Measurements from ENCODE around the gene NKX1-2. TPM values are rescaled to one million over a fixed set of nuclear protein-coding genes. Genes with fewer than 3 reads are reported as not detected.

The NKX1-2 gene
- total RNA-seq (2014; rRNA removed; shearing (Covaris generic)), result 0.05 TPM in 1 of 2 replicates, not detected in the other
- not detected in 2 replicates for polyA plus RNA-seq (2015; cell fraction: cytosol; rRNA removed)
- 0.07 and 0.08 TPM in 2 replicates for polyA plus RNA-seq (2015; cell fraction: nucleus; rRNA removed)

DNA sequence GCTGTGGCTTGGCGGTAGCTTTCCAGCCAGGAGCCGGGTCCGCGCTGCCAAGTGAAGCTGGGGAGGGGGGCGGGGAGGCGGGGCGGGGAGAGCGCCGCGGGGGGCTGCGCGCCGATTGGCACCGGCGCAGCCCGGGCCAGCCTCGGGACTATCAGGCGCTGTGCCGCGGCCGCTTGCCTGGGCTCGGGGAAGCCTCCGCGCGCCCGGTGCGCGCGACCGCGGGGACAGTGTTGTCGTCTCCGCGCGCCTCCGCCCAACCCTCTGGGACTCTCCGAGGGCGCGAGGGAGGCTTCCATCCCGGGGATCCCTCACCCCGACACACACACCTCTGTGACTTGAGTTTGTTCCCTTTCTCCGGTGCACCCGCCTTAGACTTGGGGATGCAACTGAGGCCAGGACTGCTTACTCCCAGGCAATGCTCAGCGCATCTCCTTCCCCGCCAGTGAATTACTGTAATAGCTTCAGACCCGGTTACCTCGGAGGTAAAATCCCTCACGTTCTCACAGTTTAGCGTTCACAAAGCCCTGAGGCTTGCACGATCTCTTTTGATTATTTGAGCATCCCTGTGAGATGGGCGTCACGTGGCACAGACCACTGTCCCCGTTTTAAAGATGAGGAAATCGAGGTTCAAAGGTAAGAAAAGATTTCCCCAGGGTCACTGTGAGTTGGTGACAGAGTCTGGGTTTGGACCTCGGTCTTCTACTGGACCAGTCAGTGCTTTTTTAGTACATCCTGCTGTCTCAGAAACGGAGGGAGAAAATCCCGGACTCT, at the start of gene NKX1-2:
NKX1-2 (minus strand) TSS at position 24 of the 771 bp plus-strand sequence. CDS start 92 bp downstream, outside the sequence.
- no peak for DNase-seq (ENCODE audit: low read depth)

DNA sequence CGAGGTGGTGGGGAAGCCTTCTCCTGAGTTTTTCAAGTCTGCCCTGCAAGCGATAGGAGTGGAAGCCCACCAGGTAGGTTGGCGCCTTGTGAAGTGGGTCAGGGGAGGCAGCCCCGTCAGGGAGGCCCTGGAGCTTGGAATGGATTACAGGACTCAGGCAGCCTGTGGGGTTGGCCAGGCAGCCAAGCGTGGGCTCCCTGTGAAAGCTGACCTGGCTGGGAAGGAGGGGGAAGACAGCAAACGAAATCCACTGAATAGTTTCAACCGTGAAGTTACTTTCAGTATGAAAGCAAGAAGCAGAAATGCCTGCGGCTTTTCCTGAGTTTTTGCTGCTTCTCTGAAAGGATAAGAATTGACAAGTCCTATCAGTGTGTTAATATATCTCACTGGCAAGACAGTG, 48.2 kb upstream of the NKX1-2 start:
- DNase-seq (ENCODE audit: low read depth), result no peak

DNA sequence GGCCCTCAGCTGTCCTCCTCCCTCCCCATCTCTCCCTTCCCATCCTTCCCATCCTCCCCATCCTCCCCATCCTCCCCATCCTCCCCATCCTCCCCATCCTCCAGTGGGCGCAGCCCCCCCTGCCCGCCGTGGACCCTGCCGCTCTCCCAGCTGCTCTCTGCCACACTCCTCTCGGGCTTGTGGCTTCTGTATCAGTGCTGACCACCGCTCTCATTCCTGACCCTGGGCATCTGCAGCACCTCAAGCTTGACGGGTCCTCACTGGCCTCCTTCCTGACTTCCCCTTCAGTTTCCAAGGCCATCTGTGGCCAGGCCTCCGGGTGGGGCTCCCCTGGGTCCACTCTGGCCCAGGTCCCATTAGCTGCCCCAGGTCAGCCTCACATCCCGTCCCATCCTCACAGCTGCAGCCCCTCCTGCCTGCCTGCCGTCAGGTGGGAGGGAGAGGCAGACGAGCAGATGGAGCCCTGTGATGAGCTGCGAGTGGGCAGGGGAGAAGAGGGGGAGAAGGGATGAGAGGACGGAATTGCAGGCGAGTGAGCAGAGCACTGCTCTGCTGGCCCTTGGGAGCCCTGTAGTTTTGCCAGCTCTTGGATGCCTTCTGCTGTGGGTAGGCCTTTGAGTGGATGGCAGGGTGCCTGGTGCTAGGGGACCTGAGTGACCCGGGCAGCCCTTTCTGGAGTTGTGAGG, 47.5 kb upstream of the NKX1-2 start:
- no peak for DNase-seq (ENCODE audit: low read depth)

DNA sequence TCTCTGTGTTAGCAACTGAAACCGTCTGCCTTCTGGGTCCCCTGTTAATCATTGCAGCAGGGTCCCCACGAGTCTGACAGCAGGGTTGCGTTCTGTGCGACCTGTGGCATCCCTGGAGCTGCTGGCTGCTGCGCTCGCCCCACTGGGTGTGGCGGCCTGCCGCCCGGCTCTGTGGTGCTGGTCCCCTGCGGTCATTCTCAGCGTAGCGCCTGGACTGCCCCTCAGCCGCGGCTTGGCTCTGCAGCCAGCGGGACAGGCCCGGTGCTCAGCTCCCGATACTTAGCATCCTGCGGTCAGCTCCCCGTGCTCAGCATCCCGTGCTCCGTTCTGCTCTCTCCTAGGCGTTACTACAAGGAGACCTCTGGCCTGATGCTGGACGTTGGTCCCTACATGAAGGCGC, 46.8 kb upstream of the NKX1-2 start:
- DNase-seq (ENCODE audit: low read depth), result no peak

DNA sequence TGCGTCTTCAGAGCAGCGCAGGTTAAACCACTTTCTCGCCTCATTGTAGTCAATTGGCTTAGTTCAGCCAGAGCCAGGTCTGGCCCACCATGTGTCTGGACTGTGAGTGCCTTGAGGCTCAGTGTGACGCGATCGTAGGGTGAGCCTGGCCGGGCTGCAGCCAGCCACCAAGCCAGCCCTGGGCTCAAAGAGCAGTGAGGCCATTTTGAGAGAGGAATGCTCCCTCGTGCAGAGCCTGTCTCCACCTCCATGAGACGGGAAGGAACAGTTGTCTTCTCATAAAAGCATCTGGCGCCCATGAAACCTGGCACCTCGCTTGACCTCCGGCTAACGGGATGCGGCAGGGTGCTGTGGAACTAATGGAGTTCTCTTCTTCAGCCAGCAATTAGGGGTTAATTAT, 46.3 kb upstream of the NKX1-2 start:
- no peak for DNase-seq (ENCODE audit: low read depth)

DNA sequence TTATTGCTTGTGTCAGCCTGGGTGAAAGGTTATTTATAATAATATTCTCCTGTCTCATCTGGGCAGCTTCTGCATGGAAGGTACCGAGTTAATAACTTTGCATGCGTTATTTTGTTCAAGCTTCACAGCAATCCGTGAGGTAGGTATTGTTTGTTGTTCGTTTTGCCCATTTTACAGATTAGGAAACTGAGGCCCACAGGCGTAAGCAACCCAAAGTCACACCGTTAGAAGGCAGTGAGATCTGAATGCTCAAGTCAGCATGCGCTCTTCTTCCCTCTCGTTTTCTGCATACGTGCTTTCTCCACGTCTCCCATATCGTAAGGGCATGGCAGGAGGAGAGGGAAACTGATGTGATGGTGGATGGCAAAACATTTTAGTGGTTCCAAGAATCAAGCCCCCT, 45.9 kb upstream of the NKX1-2 start:
- DNase-seq (ENCODE audit: low read depth), result no peak

DNA sequence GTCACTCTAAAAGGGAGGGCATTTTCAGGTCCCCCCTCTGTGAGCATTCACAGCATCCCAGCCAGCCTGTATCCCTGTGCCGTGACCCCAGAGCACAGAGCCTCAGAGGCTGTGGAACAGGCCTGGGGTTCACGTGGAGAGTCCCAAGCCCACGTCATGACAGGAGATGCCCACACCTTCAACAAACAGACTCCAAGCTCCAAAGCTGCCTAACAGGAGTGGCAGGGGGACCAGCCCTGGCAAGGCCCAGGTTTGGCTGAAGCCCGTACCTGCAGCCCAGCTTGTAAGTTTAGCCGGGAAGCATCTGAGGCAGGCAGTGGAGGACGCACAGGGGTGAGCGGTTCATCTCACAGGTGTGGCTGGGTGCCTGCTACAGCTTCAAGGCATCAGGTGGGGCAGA, 45.3 kb upstream of the NKX1-2 start:
- DNase-seq (ENCODE audit: low read depth), result no peak

DNA sequence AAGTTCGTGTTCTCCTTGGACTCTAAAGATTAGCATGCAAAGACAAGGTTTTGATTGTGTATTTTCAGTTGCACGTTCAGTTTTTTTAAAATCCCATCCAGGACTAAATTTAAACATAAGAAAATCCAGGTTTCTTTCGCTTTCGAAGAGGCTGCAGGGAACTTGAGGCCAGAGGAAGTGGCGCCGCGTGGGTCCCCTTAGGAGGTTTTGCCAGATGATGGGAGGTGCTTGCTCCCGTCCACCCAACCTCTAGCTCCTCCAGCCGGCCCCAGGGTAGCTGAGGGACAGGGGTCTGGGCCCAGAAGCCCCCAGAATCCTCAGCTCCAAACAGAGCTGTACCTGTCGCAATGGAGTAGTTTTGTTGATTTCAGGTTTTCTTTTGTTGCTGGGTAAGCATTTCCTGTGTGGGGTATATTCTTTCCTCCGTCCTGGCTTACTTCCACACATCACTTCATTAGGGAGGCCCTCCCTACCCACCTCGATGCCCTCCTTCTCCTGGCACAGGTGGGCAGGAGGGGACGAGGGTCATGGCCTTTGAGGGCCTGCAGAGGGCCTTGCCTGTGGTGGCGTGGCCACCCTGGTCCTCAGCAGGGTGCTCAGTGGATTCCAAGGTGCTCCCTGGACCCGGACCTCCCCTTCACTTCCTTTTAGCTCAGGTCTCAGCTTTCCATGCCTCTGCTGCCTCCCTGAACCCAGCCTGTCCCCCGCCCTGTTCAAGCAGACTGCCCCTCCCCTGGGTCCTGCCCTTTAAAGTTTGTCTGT, 44.4 kb upstream of the NKX1-2 start:
- no peak for DNase-seq (ENCODE audit: low read depth)

DNA sequence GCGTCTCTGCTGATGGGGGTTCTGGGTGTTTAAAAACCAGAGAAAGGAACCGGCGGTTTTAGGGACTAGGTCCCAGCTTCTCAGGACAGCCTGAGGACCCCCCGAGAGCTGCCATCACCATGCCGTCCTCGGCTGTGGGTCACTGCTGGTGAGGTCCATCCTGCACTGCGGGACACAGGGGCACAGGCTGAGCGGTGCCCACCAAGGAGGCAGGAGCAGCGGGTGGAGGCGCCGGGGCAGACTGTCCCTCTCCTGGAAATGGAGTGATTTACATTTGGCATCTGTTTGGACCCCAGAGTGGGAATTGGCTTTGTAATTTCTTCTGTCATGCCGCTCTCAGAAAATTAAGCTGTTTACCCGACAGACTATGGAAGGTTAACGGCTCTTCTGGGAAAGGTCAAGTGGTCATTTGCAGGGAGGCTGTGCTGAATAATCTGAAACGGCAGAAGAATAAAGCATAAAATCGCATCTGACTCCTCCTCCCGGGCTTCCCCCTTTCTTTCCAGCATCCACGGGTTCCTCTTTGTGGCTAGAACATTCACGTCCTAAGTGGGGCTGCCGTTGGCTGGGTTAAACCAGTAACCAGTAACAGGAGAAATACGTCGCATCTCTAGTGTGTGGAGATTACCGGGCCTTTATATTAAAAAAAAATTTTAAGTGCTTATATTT, 43.5 kb upstream of the NKX1-2 start:
- no peak for DNase-seq (ENCODE audit: low read depth)

DNA sequence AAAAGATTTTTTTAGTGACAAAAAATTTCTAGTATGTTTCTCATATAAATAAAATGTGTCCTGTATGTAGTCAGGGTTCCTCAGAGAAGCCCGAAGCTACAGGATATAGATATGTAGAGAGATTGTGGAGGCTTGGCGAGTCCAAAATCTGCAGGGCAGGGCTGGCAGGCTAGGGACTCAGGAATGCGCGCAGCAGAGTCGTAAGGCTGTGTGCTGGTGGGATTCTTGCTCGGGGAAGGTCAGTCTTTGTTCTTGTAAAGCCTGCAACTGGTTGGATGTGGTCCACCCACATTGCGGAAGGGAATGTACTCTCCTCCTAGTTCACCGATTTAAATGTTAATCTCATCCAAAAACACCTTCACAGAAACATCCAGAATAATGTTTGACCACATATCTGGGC, 42.4 kb upstream of the NKX1-2 start:
- DNase-seq (ENCODE audit: low read depth), result no peak

DNA sequence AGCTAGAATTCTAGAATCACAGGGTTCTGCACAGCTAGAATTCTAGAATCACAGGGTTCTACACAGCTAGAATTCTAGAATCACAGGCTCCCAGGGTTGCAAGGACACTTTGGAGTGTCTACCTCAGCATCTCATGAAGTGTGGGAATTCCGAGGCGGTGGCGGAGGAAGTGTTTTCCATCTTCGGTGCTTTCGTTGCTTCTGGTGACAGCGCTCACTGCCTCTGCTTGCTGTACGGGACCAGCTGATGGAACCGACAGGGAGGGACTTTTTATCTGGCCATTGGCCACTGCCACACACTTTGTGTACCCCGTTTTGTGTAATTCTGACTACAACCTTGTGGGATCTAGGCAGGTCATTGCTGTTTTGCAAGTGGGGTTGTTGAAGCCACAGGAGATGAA, 41.3 kb upstream of the NKX1-2 start:
- DNase-seq (ENCODE audit: low read depth), result no peak

DNA sequence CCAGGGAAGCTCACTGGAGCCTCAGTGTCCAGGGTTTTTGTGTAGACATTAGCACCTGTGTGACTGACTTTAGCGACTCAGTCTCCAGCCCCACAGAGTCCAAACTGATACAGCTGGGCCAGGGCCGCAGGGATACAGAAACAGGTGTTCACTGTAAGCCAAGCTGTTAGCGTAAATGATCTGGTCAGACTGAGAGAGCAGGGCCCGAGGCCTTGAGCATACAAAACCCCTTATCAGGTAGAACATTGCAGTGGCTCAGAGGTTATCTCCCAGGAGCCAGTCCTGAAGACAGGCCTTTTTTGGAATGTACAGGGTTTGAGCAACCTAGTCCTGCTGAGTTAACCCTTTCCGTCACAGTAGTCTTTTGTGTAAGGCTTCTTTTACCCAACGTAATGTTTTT, 36.8 kb upstream of the NKX1-2 start:
- no peak for DNase-seq (ENCODE audit: low read depth)

DNA sequence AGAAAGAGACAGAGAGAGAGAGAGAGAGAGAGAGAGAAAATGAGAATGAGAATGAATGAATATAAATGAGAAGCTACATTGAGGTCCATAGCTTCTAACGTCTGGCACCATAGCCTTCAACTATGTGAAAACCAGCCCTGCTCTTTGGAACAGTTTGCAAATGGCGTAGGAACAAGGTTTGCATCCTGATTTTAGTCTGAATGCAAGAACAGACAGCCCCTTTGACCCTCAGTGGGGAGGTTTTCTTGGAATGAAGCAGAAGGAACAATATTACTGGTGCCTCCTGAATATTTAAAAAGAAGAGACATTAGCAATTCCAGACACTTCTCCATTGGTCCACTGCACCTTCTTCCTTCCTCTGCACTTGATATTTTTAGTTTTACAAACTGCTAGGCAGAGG, 34.8 kb upstream of the NKX1-2 start:
- DNase-seq (ENCODE audit: low read depth), result no peak

DNA sequence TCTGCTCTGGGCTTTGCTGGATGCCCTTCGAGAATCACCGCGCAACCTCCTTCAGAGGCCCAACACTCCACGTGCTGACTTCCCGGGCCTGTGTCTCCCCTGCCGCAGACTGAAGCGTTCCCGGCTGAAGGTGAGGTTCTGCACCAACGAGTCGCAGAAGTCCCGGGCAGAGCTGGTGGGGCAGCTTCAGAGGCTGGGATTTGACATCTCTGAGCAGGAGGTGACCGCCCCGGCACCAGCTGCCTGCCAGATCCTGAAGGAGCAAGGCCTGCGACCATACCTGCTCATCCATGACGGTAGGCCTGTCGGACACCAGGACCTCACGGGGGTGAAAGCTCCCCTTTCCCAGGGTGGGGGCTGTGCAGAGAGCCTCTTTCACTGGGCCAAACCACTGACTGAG, 34.2 kb upstream of the NKX1-2 start:
- no peak for DNase-seq (ENCODE audit: low read depth)

DNA sequence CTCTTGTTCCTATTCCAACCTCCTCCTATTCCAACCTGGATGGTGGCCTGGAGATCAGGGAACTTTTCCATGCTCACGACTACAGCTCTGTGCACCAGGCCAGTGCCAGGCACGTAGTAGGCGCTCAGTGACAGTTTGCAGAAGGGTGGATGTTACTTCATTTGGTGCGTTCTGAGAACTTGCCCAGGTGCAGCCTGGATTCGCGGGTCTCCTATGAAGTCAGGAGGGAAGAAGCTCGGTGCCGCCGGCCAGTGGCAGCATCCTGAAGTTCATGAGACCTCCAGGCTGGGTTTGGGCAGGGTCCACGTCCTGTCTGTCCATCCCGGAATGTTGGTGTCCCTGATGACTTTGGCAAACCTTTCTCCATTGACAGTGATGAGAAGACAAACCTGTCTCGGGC, 33.0 kb upstream of the NKX1-2 start:
- no peak for DNase-seq (ENCODE audit: low read depth)

DNA sequence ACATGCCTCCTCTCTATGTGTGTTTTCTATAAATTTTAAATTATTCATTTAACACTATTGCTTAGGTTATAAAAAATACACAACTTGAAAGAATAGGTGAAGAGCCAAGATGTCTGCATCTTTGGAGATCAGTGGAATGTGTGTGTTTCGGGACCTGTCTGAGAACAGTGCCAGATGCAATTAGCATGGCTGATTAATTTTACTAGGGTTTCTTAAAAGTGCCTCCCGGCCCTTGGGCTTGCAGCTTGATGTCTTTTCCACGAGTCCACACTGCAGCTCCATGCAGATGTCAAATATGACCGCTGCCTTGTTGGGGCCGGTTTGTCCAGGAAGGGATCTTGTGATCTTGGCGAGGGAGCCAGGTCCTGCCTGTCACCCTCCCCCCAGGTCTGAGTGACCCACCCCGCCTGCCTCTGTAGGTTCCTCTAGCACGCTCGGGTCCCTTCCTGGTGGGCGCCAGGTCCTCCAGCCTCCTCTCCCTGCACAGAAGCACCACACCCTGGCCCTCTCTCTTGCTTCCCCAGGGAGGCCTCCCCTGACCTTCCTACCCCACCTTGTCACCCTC, 32.5 kb upstream of the NKX1-2 start:
- DNase-seq (ENCODE audit: low read depth), result no peak

DNA sequence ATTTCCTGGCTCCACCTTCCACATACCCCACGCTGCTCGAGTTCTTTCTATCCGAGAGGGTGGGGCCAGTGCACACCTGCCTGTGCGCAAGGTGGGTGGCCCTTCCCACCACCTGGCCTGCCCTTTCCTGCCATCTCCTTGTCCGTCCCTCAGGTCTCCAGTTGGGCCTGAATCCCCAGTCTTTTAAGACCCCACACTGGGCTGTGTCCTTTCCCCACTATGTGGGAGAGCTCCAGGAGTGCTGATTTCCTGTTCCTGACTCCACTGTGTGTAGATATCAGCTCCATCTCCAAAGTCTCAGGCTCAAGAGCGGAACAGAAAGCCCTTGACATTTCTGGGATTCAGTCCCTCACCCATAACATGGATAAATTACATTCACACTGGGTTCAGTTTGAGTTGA, 31.9 kb upstream of the NKX1-2 start:
- DNase-seq (ENCODE audit: low read depth), result no peak

DNA sequence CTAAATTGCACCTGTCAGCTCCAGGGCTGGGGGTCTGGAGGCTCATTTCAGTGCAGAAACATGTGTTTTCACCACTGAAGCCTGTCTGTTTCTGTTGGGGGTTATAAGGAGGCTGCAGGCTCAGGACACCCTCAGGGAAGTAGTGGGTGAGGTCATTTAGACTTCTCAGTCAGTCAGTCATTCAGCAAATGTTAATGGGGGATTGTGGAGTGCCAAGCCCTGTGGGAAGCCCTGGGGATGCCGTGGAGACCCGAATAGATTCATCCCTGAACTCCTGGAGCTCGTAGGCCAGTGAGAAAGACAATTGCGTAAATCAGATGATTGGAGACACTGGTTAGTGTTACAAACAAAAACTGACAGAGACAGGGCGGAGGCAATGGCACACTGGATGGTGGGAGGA, 31.0 kb upstream of the NKX1-2 start:
- no peak for DNase-seq (ENCODE audit: low read depth)

DNA sequence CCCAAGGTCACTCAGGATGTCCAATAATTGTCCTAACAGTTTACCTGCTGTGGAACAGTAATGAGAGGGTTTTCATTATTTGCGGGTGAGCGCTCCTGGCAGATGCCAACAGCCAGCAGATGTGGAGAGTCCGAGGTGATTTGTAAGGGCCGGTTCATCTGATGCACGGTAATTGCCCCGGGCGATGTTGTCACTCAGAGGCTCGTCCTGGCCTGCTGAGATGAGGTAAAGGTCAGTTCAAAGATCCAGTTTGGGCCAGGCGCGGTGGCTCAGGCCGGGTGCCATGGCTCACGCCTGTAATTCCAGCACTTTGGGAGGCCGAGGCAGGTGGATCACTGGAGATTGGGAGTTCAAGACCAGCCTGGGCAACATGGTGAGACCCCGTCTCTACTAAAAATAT, 28.7 kb upstream of the NKX1-2 start:
- no peak for DNase-seq (ENCODE audit: low read depth)

DNA sequence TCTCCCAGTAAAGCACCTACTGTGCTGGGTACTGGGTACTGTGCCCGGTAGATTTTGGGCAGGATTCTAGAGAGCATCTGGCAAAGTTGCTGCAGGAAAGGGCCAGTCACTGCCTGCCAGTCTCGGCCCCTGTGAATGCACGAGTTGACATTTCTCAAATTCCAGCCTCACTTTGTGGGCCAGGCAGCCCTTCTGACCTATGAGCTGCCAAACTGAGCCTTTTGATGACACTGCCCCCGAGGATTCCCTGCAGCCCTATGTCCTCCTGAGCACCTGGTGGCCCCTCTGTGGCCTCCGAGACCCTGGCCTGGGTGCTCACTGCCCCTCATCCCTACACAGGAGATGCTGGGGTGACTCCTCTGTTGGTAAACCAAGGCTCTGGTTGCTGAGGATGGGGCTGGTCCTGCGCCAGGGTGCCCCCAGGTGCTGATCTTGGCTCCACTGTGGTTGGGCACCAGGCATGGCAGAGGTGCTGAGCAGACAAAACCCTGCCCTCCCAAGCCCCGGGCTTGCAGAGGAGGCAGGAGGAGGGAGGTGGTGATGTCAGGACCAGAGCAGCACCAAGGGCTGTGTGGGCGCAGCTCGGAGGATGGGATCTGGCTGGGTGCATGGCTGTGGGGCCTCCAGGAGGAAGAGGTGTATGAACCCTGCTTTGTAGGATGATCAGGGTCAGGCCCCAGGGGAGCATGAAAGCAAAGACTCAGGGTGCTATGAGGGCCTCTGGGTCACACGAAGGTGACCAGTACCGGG, 28.0 kb upstream of the NKX1-2 start:
- DNase-seq (ENCODE audit: low read depth), result no peak
